SK-N-SH (cell line): ENCODE data around the gene RFNG. TPM values are rescaled to one million over a fixed set of nuclear protein-coding genes. Genes with fewer than 3 reads are reported as not detected.

Experiments
- CTCF ChIA-PET: fragments of 300-600, 350-600 bp; formaldehyde crosslinking; extraction: SDS; loops from one replicate; lab custom pipeline; 2021; lab: Yijun Ruan, JAX
- POLR2A ChIA-PET: fragments of 350-600 bp; sonication (Branson Sonifier 250); formaldehyde crosslinking; extraction: SDS; loops from one replicate; lab custom pipeline; 2020; ENCODE audit warnings: antibody characterized with exemption, inconsistent platforms; lab: Yijun Ruan, JAX
- DNase-seq: peaks from one replicate; pipeline ENCODE4 v3.0.0; 2012
- H2AFZ ChIP-seq: fragments of 200-600 bp; sonication (generic); 2 replicates; pipeline ENCODE4 v1.8.1; 2016; ENCODE audit warnings: antibody characterized with exemption, mild to moderate bottlenecking, low read depth
- H3F3A ChIP-seq: fragments of 200-600 bp; sonication (generic); replicated peaks from 2 replicates; pipeline ENCODE3; 2016; ENCODE audit warnings: antibody characterized with exemption, mild to moderate bottlenecking; ENCODE audit not compliant: insufficient read depth
- H3K27ac ChIP-seq, 2 experiments: fragments of 200-500 bp in 1 of 2; fragments of 200-600 bp in 1 of 2; sonication (Bioruptor generic) in 1 of 2; sonication (generic), shearing (Covaris generic) in 1 of 2; 2 replicates each; pipeline versions ENCODE4 v1.5.1 to v1.6.1; 2014 to 2016; ENCODE audit warnings: low read depth in 2 of 2, inconsistent platforms in 1 of 2, low read length in 1 of 2, mild to moderate bottlenecking in 1 of 2, mixed read lengths in 1 of 2
- H3K27me3 ChIP-seq: fragments of 200-600 bp; sonication (generic), shearing (Covaris generic); 2 replicates; pipeline ENCODE4 v1.6.1; 2016; ENCODE audit warnings: mixed run types; ENCODE audit not compliant: insufficient read depth
- H3K36me3 ChIP-seq, 2 experiments: fragments of 200-500 bp in 1 of 2; fragments of 200-600 bp in 1 of 2; sonication (Bioruptor generic) in 1 of 2; sonication (generic) in 1 of 2; replicated peaks in 1 of 2; 2 replicates each; pipeline versions ENCODE3 to v1.5.1; 2014 to 2016; ENCODE audit warnings: low read length in 1 of 2, mild to moderate bottlenecking in 1 of 2; ENCODE audit not compliant: insufficient read depth in 2 of 2, control insufficient read depth in 1 of 2
- H3K4me1 ChIP-seq, 2 experiments: fragments of 200-500 bp in 1 of 2; fragments of 200-600 bp in 1 of 2; sonication (Bioruptor generic) in 1 of 2; sonication (generic), shearing (Covaris generic) in 1 of 2; 2 replicates each; pipeline versions ENCODE4 v1.5.1 to v1.6.1; 2014 to 2016; ENCODE audit warnings: low read depth in 1 of 2, low read length in 1 of 2, mixed run types in 1 of 2; ENCODE audit not compliant: insufficient read depth in 2 of 2, control insufficient read depth in 1 of 2
- H3K4me2 ChIP-seq: fragments of 200-600 bp; sonication (generic), shearing (Covaris generic); 2 replicates; pipeline ENCODE4 v1.6.1; 2017; ENCODE audit warnings: mixed run types
- H3K4me3 ChIP-seq, 2 experiments: fragments of 200-500 bp in 1 of 2; fragments of 200-600 bp in 1 of 2; sonication (Bioruptor generic) in 1 of 2; sonication (generic), shearing (Covaris generic) in 1 of 2; 2 replicates each; pipeline versions ENCODE4 v1.5.1 to v1.8.1; 2014 to 2016; ENCODE audit warnings: low read depth in 2 of 2, inconsistent platforms in 1 of 2, low read length in 1 of 2, mild to moderate bottlenecking in 1 of 2, mixed read lengths in 1 of 2, moderate library complexity in 1 of 2
- H3K79me2 ChIP-seq: fragments of 200-600 bp; sonication (generic); 2 replicates; pipeline ENCODE4 v1.8.1; 2017; ENCODE audit warnings: mild to moderate bottlenecking; ENCODE audit not compliant: insufficient read depth
- H3K9ac ChIP-seq: fragments of 200-600 bp; sonication (generic); 2 replicates; pipeline ENCODE4 v1.6.1; 2017; ENCODE audit warnings: mixed run types
- H3K9me2 ChIP-seq: fragments of 200-600 bp; sonication (generic); 2 replicates; pipeline ENCODE4 v1.6.1; 2017; ENCODE audit warnings: mixed run types
- H3K9me3 ChIP-seq: fragments of 200-600 bp; sonication (generic); 2 replicates; pipeline ENCODE4 v1.6.1; 2017; ENCODE audit warnings: mixed run types, mild to moderate bottlenecking, moderate library complexity
- H4K20me1 ChIP-seq: fragments of 200-600 bp; sonication (generic); 2 replicates; pipeline ENCODE4 v1.6.1; 2017; ENCODE audit warnings: mild to moderate bottlenecking, mixed run types; ENCODE audit not compliant: insufficient read depth
- EP300 ChIP-seq, 2 experiments: IDR thresholded peaks; 2 replicates each; pipeline versions ENCODE4 v1.4.0 to v1.6.1; 2012; ENCODE audit warnings: borderline replicate concordance in 1 of 2, low read depth in 1 of 2, low read length in 1 of 2
- FOXM1 ChIP-seq: IDR thresholded peaks from 2 replicates; pipeline ENCODE4 v1.4.0; 2012; ENCODE audit warnings: low read depth, mild to moderate bottlenecking
- GATA2 ChIP-seq: sonication (generic); formaldehyde crosslinking; IDR thresholded peaks from 2 replicates; pipeline ENCODE4 v1.5.0; 2020; ENCODE audit warnings: mild to moderate bottlenecking, missing genetic modification reagents
- RCOR1 ChIP-seq: fragments of 150-350 bp; IDR thresholded peaks from 2 replicates; pipeline ENCODE4 v1.6.1; 2017; ENCODE audit warnings: antibody characterized with exemption, low read length
- RXRA ChIP-seq: IDR thresholded peaks from 2 replicates; pipeline ENCODE4 v1.4.0; 2012; ENCODE audit warnings: low read depth, mild to moderate bottlenecking, borderline replicate concordance
- TCF12 ChIP-seq: IDR thresholded peaks from 2 replicates; pipeline ENCODE4 v1.4.0; 2012
- WGBS: methylation state at CpG from one replicate; pipeline ENCODE4 v1.1.6; 2017; ENCODE audit warnings: low lambda C conversion rate; 5-methylcytosine and 5-hydroxymethylcytosine counted together
- polyA plus RNA-seq, 3 experiments: library from polyadenylated mRNA; depleted of rRNA; stranded (reverse); fragments of >200 nt; gene quantifications; 2 replicates each; pipeline ENCODE4 v1.2.3, GENCODE V29; 2012
- TF ChIP-seq, protein P1 (sequence below): IDR thresholded peaks from 2 replicates; pipeline ENCODE4 v1.6.1; 2012; ENCODE audit warnings: mild to moderate bottlenecking, low read depth, low read length, moderate library complexity
- TF ChIP-seq, protein P2 (sequence below): IDR thresholded peaks from 2 replicates; pipeline ENCODE4; 2012
- TF ChIP-seq, protein P3 (sequence below): IDR thresholded peaks from 2 replicates; pipeline ENCODE4 v1.4.0; 2012; ENCODE audit warnings: low read depth

Gene RFNG
- polyA plus RNA-seq, 1 of the 3 experiments (the other 2 are of a cell fraction), result 68.6 TPM

DNA sequence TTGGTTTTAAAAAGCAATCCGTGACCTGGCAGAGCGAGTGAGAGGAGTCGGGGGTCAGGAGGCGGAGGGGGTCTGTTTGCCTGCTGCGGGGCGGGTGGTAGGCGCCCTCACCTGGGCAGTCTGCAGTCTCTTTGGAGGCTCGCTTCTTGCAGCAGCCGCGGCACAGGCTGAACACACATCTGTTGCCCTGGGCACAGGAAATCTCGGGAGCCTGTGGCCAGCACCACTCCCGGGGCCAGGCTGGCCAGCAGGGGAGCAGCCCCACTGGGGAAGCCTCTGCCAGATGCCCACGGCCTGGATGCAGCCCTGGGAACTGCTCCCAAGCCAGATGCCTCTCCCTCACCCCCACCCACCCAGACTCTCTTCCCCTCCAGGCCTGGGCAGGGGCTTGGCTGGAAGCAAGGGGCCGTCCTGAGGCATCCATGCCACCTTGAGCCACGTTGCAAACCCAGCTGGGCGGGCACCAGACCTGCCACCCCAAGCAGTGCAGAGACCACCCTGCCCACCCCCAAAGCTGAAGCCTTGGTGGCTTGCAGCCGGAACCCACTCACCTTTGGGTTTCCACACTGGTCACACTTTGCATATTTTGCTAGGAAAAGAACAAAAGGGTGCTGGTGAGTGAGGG lies 6.7 kb upstream of the RFNG start (continued):
- TF ChIP-seq, protein P1, sequence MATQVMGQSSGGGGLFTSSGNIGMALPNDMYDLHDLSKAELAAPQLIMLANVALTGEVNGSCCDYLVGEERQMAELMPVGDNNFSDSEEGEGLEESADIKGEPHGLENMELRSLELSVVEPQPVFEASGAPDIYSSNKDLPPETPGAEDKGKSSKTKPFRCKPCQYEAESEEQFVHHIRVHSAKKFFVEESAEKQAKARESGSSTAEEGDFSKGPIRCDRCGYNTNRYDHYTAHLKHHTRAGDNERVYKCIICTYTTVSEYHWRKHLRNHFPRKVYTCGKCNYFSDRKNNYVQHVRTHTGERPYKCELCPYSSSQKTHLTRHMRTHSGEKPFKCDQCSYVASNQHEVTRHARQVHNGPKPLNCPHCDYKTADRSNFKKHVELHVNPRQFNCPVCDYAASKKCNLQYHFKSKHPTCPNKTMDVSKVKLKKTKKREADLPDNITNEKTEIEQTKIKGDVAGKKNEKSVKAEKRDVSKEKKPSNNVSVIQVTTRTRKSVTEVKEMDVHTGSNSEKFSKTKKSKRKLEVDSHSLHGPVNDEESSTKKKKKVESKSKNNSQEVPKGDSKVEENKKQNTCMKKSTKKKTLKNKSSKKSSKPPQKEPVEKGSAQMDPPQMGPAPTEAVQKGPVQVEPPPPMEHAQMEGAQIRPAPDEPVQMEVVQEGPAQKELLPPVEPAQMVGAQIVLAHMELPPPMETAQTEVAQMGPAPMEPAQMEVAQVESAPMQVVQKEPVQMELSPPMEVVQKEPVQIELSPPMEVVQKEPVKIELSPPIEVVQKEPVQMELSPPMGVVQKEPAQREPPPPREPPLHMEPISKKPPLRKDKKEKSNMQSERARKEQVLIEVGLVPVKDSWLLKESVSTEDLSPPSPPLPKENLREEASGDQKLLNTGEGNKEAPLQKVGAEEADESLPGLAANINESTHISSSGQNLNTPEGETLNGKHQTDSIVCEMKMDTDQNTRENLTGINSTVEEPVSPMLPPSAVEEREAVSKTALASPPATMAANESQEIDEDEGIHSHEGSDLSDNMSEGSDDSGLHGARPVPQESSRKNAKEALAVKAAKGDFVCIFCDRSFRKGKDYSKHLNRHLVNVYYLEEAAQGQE, result no peak

DNA sequence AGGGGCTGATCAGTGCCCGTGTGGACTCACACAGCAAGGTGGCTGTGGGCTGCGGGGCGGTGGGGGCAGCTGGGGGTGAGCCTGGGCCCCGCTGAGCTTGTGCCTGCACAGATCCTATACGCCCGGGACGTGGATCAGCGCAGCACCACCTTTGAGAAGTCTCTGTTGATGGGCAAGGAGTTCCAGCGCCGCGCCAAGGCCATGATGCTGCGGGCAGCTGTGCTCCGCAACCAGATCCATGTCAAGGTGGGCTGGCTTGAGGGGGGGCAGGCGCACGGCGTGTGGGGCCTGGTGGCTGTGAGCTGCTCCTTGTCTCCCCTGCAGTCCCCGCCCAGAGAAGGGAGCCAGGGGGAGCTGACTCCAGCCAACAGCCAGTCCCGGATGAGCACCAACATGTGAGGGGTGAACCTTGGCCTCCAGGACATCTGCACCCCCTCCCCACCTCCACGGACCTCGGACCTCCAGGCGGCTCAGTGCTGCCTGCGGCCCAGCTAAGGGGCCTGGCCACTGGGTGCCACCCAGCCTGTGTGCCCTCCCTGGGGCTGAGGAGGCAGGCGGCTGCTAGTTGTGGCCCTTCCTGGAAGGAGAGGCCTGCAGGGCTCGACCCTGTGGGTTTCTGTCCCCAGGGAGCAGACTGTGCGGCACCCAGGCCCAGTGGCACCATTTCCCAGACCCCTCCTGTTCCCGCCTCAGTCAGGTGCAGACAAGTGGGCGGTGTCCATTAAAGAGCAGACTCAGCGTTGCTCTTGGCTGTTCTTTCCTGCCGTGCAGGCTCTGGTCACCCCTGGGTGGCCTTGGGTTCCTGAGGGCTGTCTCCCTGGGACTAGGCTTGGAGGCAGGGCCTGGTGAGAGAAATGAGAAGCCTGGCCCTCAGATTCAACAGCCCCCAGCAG lies 5.4 kb upstream of the RFNG start:
- H3K9ac ChIP-seq, result no peak overlapping the region
- H3K4me3 ChIP-seq, result no peak overlapping the region
- peaks cover 31 to 88% of the 10 kb centered on the region in 2 experiments for H3K36me3 ChIP-seq
- WGBS, result 92% methylated on average over 22 of the region's 29 CpGs
- ChIA-PET POLR2A (interaction anchor here (0.8 to 1.4 kb wide), 3 partner anchors 19 to 42 kb away, joined by 3 to 9 read pairs (median 5); partner anchors contain the start of genes DCXR, FASN and RAC3), CTCF (interaction anchor here (0.7 to 2.5 kb wide), 5 partner anchors 9 to 45 kb away, joined by 3 to 10 read pairs (median 3); partner anchors contain the start of genes CENPX, DCXR and DUS1L)
- no peak overlapping the region for H2AFZ ChIP-seq
- TF ChIP-seq TCF12 (no peak), RCOR1 (no peak), GATA2 (no peak), FOXM1 (no peak), RXRA (no peak), EP300 (IDR thresholded peaks at IDR 0.05; ENCODE audit: borderline replicate concordance in 1 of 2, low read depth in 1 of 2, low read length in 1 of 2) (no peak)
- TF ChIP-seq, protein P2, sequence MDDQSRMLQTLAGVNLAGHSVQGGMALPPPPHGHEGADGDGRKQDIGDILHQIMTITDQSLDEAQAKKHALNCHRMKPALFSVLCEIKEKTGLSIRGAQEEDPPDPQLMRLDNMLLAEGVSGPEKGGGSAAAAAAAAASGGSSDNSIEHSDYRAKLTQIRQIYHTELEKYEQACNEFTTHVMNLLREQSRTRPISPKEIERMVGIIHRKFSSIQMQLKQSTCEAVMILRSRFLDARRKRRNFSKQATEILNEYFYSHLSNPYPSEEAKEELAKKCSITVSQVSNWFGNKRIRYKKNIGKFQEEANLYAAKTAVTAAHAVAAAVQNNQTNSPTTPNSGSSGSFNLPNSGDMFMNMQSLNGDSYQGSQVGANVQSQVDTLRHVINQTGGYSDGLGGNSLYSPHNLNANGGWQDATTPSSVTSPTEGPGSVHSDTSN, result no peak
- TF ChIP-seq, protein P3, sequence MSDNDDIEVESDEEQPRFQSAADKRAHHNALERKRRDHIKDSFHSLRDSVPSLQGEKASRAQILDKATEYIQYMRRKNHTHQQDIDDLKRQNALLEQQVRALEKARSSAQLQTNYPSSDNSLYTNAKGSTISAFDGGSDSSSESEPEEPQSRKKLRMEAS, result no peak
- no peak for DNase-seq
- peaks cover 33% of the 10 kb centered on the region for H3F3A ChIP-seq
- peaks cover 0 to 19% of the 10 kb centered on the region in 2 experiments; a peak in 2 of 4 replicates for H3K4me1 ChIP-seq
- H3K27me3 ChIP-seq, result no peaks in the 10 kb centered on the region
- H4K20me1 ChIP-seq, result peaks cover 14% of the 10 kb centered on the region; the same call in 1 of the 2 replicates
- H3K9me2 ChIP-seq, result no peaks in the 10 kb centered on the region
- peaks cover 34% of the 10 kb centered on the region for H3K79me2 ChIP-seq
- no peak overlapping the region for H3K27ac ChIP-seq
- no peak overlapping the region for H3K4me2 ChIP-seq
- H3K9me3 ChIP-seq, result no peaks in the 10 kb centered on the region
